GM19238 (cell line): ENCODE results near the gene ESD.
"Not testable (repeated sequence)": the region's sequence is repeated elsewhere in the genome, so short reads cannot be mapped to it uniquely, and the experiment has no call there.

ENCODE experiments used
- DNase-seq: peaks from one replicate; pipeline ENCODE4 v3.0.0; 2011; ENCODE audit warnings: low spot score; ENCODE audit not compliant: insufficient read length

Gene ESD

DNA sequence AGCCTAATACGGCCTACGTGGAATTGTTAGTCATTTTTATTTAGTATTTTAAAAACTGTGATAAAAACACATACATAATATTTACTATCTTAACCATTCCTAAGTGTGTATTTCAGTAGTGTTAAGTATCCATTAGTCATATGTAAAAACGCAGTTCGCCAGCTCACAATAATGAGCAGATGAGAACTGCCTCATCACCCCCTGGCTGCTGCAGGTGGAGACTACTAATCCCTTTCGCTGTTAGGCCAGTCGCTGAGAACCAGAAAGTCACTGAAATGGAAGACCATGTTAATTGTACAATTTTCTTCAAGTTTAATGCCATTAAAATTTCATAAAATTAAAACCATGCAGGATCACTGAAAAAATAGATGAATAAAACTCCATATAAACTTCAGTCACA, 1.6 kb downstream of the ESD start:
- no peak for DNase-seq

DNA sequence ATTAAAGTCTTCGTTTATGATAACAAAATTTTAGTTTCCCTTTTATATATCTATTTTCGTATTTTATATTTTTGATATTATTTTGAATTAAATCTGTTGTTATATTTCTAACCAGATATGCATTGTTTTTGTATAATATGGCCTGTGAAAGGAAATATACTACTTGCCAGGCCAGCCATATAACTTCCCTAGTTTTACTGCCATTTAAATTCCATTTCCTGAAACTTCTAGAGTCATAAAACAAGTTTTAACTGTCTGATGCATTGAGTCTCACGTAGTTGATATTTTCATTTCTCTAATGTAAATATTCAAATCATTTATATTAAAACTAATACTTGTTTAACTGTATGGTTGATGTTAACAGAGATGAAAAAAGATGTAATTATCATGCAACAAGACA, 13.5 kb downstream of the ESD start:
- no peak for DNase-seq

DNA sequence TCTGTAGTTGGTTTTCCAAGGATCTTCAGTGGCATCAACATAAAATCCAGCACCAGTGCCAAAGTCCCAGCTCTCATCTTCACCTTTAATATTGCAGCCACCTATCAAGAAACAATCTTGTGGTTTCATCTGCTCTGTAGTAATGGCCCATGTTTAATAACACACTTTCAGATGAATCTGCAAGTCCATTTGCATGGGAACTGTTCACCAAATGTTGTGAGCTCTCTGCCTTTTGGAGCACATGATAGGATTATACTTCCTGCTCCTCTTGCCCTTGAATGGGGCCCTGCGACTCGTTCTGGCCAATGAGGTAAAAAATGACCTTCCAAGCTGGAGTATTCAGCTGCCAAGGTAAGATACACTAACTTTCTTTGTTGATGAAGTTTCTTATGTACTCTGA, 14.3 kb downstream of the ESD start:
- DNase-seq = no peak

DNA sequence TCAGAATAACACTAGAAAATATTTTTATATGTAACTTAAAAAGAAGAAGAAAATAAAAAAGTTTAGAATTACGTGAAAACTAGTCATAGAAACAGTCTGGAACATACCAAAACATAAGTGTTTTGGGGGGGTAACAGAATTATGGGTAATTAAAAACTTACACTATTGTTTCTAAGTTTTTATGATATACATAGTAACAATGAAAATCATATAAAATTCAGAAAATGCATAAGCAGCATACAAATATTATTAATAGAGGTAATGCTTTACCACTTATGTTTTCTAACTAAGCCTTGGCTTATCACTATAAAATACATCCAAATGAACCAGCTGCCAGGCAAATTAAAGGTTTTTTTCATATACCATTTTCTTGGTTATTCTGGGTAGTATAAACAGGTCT, 14.9 kb downstream of the ESD start:
- DNase-seq = no peak

DNA sequence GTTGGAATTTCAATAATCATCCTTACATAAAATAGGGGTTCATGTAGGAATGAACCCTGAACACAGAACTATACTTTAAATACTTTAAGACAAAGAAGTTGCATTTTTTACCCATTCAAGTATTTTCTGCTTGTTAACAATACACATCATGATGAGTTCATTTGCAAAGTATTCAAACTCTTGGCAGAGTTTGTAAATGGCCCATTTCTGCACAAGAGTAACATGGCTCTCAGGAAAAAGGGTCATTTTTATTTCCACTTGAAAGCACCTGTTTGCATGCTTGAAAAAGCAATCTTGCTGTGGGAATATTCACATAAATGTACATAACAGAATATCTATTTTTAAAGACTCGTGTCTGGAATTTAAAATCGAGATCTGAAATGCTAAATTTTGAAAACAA, 18.1 kb downstream of the ESD start:
- DNase-seq = no peak

DNA sequence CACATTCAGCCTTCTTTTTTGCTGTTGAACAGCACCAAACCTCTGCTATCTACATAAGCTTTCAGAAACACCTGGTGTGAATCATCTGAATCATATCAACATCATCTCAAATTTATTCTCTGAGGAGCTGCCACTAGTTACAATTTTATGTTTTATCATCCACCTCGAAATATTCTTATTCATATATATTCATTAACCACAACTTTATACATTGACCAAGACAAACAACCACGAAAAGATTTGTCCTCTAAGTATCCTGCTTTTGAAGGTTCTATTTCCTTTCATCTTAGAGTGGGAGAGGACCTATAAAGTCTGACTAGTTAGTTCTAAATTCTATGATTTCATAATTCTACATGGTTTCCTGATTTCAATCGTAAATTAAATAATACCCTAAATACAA, 18.9 kb downstream of the ESD start:
- DNase-seq = no peak

DNA sequence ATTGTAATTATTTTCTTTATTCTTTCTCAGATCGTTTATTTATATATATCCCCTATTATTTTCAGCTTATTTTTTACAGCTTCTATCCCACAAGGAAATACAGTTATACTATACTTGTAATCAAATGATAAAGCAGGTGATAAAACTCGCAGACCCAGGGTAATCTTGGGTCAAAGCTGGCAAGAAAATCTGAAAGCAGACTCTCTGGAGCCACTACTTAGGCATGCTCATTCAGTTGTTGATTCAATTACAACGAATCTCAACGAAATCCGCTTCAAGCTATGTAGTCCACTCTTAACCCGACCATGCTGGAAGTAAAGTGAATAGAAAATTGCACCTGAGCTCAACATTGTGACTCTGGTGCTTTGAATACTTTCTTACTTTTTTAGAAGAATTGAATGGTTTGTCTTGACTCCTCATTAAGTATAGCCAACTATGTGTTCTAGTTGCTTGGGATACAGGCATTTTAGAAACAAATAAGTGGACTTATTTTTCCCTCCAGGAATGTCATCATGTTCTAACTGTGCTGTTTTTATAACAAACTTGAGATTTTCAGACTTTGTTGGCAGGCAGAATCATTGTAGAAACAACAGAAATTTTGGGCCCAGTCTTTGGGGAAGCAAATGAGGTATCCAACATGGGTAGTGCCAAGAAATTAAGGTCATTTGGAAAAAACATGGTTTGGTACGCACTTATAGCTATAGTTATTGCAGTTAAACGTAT, 21.4 kb downstream of the ESD start:
- no peak for DNase-seq

DNA sequence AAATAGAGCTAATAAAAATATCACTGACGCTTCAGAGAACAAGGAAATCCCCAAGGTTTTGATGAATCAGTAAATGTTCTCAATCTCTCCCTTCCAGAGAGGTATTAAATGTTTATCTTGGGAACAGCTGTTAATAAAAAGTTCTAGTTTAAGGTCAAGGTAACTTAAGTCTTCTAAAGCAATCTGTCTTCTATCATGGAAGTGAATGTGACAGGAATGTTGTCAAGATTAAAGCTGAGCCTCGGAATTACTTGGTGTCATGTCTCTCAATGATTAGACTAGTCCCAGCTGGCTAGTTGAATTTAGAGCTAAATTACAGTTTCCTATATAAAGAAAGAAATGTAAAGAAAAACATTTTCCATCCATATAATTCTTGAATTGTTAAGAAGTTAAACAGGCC, 23.4 kb downstream of the ESD start:
- no peak for DNase-seq

DNA sequence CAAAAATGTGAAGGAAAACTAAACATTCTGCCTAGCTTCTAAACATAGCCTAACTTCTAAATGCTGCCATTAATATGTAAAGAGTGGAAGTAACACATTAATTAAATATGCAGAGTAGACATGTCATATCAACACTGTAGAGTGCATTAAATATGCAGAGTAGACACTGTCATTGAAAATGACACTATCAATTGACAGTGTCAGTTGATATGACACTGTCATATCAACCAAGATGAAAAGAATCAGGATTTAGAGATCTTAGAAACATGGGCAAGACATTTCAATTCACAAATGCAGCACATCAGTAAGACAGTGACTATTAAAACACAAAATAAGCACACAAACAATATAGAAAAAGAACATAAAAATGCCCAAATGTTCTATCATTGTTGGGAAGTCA, 25.3 kb downstream of the ESD start:
- no peak for DNase-seq

DNA sequence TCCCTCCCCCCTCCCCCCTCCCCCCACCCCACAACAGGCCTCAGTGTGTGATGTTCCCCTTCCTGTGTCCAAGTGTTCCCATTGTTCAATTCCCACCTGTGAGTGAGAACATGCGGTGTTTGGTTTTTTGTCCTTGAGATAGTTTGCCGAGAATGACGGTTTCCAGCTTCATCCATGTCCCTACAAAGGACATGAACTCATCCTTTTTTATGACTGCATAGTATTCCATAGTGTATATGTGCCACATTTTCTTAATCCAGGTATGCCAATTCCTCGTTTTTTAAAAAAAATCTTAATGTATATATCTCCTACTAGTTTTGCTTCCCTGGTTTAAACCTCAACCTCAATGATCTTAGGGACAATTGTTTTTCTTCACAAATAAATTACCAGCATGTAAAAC, 27.0 kb downstream of the ESD start:
- not testable (repeated sequence) for DNase-seq

DNA sequence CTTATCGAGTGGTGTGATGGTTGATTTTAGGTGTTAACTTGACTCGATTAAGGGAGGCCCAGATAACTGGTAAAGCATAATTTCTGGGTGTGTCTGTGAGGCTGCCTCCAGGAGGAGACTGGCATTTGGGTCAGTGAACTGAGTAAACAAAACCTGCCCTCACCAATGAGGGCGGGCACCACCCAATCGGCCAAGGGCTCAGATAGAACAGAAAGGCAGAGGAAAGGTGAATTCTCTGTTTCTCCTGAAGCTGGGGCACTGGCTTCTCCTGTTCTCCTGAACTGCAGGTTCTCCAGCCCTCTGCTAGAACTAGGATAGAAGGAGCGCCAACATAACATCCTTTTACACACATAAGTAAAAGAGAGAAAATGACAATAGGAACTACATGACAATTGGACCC, 35.1 kb downstream of the ESD start:
- DNase-seq = no peak

DNA sequence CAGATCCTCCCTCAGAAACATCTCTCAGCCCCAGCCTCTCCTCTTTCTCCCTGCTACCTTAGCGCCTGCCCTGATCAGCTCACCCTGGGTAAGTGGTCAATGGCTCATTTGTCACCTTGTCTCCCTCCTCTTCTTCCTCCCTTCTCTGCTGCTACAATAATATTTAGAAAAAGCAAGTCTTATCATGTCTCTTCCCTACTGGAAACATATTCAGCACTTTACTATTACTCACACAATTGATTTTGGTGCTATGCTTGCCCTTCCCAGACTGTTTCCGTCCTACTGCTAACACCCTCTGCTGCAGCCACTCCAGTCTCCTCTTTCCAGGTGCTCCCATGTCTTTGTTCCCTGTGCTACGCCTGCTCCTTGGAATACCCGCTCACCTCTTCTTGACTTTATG, 35.8 kb downstream of the ESD start:
- DNase-seq = no peak

DNA sequence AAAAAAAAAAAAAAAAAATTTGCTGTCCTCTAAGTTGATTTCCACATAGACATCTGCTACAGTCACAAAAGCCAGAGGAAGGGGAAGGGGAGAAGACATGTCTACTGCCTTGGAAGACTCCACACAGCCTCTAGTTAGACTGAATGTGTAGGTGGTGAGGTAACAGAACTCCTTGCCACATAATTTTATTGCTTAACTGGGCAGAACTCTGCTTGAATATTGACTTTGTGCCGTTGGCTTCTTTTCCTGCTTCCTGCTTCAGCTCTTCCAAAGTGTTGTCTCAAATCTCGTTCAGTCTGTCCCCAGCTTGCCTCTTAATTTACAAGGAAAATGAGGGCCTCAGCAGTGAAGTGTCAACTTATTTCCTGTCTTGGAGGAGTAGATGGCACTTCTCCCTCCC, 37.1 kb downstream of the ESD start:
- no peak for DNase-seq

DNA sequence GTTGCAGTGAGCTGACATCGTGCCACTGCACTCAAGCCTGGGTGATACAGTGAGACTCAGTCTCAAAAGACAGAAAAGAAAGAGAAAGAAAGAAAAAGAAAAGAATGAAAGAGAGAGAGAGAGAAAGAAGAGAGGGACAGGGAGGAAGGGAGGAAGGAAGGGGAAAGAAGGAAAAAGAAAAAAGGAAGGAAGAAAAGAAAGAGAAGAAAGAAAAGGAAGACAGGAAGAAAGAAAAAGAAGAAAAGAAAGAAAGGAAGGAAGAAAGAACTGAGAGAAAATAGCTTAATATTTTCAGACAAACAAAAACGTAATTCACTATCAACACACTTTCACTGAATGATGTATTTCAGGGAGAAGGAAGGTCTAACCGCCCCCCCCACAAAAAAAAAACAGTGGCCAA, 39.3 kb downstream of the ESD start:
- no peak for DNase-seq

DNA sequence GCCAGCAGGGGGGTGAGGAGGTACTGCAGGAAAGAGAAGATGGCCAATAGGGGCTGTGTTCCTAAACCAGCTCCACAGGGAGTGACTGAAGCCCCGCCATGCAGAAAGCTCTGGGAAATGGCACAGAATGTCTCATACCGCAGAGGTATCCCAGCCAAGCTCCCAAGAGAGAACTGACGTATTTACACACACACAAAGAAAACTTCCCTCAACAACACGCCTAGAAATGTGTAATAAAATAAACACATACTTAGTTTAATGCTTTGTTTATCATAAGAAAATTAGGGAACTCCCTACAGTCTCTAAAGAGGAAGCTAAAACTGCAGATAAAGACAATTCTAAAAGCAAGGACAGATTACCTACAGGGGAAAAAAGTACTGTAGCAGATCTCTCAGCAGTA, 40.0 kb downstream of the ESD start:
- no peak for DNase-seq

DNA sequence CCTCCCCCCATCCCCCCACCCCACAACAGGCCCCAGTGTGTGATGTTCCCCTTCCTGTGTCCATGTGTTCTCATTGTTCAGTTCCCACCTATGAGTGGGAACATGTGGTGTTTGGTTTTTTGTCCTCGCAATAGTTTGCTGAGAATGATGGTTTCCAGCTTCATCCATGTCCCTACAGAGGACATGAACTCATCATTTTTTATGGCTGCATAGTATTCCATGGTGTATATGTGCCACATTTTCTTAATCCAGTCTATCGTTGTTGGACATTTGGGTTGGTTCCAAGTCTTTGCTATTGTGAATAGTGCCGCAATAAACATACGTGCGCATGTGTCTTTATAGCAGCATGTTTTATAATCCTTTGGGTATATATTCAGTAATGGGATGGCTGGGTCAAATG, 41.5 kb downstream of the ESD start:
- not testable (repeated sequence) for DNase-seq

DNA sequence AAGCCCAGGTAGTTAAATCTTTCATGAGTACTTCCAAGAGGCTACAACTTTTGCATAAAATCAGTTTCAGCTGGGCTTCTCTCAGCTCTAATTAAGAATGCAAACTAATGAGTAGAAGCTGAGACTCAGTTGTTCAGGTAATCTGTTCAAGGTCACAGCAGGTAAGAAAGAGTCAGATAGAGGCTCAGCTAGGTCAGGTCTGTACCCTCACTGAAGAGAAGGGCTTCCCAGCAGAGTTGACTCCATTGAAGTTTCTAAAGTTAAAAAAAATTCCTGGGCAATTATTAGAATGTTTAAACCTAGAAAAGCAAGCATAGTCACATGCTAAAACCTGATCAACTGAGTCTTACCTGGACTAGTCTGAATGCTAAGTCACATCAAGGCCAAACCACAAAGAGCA, 42.1 kb downstream of the ESD start:
- DNase-seq = no peak

DNA sequence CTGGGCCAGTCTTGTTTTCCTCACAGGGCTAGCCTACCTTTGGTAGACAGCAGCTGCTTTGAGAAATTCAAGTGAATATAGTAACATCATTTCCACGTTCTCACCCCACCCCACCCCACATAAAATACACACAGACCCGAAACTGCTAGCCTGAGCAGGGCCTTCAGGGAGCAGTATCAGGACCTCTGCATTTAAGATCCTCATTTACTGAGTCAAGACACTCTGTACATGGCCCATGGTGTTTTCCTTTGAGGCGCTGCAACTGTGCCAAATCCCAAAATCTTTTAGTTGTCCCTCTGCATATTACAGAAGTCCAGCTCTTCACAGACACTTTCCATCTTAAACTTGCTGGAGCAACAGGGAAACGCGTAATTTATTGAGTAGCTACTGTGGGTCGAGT, 43.0 kb downstream of the ESD start:
- no peak for DNase-seq

DNA sequence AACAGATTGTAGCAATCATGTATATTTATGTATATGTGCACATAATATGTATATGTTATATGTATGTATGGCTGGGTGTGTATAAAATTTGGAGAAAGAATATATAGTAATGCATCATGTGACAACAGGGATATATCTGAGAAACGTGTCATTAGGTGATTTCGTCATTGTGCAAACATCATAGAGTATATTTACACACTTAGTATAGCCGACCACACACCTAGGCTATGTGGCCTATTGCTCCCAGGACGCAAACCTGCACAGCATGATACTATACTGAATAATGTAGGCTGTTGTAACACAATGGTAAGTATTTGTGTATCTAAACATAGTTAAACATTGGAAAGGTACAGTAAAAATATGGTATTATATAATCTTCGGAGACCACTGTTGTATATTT, 43.8 kb downstream of the ESD start:
- DNase-seq = no peak

DNA sequence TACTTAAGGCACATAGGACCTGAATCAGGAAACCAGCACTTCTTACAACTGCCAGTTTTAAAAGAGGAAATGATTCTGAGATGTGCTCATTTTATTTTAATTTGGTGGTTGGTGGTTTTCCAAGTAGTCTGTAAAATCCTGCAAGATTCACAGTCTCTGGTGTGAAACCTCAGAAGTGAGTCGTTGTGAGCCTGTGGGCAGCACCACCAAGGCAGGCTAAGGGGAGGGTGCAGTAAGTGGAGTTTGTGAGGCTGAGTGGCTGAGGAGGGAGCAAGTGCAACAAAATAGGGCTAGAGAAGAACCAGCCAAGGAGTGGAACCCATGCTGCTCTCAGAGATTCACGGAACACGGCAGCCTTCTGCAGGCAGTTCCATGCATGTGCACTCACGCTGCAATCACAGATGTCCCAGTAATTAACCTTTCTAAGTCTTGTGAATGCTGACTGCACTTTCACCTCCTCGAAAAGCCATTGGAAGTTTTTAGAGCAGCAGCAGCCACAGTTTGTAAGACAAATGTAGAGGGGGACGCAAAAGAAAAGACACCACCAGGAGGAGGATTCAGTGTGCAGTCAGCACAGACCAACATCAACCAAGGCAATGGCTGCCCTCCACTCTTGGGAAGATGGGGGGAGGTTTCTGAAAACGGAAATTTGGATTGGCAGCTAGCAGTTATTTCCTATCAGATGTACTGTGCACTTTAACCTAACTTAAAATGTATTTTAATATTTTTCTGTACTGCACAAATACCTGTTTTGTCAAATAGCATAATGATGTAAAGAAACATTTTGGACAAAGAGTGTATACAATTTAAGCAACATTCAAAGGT, 44.9 kb downstream of the ESD start:
- peak; percentile 21 for DNase-seq

DNA sequence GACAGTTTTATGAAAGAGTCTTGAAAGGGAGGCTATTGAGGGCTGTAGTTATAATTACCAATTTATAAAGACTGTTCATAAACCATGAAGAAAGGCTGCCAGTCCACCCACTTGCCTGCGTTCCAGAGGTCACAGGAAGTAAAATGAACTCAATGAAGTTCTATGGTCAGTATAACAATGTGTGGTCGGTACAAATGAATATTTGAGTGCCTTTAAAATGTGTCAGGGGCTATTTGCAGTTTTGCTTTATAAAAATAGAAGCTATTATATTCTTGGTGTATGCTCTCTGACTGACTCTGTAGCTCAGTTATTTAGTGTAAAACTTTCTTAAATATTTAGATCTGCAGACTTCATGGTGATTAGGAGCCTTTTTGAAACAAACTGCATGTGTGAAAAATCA, 47.0 kb downstream of the ESD start:
- DNase-seq = no peak

DNA sequence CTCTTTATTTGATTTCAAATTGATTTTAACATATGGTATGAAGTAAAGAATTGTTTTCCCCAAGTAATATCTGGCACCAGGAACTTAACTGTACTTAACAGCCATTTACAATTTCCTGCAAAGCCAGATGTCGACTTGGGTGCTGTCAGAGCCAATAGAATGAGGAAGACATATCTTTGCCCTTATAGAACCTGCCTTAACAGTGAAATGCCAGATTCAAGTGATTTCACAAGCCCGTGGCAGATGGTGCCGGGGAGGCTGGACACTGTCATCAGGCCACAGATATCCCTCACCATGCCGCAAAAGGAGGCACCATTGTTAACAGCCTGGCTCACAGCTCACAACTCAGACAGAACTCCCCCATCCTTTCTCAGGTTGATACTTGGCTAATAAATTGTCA, 48.7 kb downstream of the ESD start:
- no peak for DNase-seq
